GOT3 (cell line): Measurements from ENCODE around the gene PLBD2.

Source experiments
- DNase-seq: peaks from one replicate; lab custom pipeline; 2025; ENCODE audit warnings: mixed read lengths; lab: John Stamatoyannopoulos, UW

Gene PLBD2, protein sequence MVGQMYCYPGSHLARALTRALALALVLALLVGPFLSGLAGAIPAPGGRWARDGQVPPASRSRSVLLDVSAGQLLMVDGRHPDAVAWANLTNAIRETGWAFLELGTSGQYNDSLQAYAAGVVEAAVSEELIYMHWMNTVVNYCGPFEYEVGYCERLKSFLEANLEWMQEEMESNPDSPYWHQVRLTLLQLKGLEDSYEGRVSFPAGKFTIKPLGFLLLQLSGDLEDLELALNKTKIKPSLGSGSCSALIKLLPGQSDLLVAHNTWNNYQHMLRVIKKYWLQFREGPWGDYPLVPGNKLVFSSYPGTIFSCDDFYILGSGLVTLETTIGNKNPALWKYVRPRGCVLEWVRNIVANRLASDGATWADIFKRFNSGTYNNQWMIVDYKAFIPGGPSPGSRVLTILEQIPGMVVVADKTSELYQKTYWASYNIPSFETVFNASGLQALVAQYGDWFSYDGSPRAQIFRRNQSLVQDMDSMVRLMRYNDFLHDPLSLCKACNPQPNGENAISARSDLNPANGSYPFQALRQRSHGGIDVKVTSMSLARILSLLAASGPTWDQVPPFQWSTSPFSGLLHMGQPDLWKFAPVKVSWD

DNA sequence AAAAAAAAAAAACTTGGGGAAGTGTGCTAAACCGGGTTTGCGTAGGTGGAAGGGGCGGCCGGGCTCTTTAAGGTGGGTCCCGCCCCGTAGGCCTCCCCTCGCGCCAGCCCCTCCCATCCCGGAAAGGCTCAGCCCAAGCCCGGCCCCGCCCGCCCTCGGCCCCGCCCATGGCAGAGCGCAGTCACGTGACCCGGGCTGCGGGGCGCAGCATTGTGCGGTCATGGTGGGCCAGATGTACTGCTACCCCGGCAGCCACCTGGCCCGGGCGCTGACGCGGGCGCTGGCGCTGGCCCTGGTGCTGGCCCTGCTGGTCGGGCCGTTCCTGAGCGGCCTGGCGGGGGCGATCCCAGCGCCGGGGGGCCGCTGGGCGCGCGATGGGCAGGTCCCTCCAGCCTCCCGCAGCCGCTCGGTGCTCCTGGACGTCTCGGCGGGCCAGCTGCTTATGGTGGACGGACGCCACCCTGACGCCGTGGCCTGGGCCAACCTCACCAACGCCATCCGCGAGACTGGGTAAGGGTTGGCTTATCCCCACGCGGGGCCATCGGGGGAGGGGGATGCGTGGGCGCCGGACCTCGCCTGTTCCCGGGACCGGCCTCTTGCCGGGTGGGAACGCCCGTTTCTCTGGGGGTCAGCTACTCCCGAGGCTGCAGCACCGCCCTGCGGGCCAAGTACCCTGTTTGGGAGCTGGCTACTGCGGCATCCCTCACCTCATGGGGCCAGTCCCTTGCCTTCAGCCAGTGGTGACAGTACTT lies at the start of gene PLBD2:
Gene PLBD2, plus strand, starts transcription at position 207 of the 752 bp plus-strand sequence. Its CDS starts 14 bp downstream, at position 221.
- DNase-seq = peak; percentile 74

DNA sequence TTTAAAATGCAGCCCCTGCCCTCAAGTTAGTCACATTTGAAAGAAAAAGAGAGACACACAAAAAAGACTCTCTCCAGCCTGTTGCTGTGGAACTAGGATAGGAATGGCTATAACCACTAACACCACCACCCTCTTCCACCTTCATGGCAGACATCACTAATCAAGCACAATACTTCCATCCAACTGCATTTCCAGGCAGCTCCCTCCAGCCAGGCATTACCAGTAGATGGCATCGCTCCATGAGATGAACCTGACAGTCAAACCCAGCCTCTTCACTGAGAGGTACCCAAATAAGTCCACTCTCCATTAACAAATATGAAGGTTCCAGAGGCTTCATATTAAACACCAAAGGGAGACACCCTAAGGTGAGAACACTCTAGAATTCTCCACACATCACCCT lies 47.9 kb upstream of the PLBD2 start:
- DNase-seq = no peak

DNA sequence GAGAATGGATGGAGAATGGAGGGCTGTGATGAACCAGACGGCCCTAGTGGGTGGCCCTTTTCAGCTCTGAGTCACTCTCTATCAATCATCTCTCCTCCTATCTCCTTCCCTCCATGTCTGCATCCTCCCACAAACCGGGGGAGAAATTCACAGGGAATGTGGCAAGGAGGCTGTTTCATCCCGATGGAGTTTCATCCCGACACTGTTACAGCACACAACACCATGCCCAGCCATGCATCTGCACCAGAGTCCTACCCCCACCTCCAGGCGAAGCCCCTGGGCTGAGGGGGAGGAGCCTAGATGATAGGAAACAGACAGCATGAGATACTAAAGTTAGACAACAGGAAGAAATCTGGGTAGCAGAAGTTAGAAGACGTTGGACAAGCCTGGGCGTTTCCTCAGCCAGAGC lies 44.3 kb upstream of the PLBD2 start:
- no peak for DNase-seq

DNA sequence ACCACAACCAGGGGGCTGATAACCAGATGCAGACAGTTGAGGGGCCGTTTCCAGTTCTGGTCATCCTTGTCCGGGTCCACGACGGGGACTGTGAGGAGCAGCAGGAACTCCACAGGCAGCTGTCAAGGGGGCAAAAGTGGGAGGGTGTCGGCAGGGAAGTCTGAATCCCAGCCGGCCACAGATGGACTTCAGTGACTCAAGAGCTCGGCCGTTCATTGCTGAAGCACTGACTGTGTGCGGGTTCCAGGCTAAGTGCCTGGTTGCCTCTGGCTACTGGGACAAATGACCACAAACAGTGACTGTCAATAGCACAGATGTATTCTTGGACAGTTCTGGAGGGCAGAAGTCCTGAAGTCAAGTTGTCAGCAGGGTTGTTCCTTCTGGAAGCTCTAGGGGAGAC lies 43.0 kb upstream of the PLBD2 start:
- no peak for DNase-seq

DNA sequence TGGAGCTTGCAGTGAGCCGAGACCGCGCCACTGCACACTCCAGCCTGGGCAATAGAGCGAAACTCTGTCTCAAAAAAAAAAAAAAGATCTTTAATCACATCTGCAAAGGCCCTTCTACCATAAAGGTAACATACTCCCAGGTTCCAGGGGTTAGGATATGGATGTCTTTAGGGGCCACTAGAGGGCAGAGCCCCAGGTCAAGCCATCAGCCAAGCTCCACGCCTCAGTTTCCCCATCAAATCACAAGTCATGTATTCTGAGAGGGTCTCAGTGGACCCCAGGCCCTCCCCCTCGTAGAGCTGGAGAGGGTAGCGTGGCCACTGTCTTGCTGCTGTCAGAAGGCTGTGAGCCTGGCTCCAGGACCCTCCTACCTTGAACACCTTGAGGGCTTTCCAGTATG lies 42.2 kb upstream of the PLBD2 start:
- no peak for DNase-seq

DNA sequence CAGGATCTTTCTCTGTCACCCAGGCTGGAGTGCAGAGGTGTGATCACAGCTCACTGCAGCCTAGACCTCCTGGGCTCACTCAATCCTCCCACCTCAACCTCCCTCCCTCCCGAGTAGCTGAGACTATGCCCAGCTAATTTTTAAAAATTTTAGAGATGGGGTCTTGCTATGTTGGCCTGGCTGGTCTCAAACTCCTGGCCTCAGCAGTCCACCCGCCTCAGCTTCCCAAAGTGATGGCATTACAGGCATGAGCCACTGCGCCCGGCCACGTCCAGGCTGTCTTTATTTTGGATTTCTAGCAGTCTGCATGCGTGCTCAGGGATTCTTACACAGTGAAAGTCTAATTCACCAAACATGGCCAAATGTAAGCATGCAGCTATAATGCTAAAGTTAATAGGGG lies 41.3 kb upstream of the PLBD2 start:
- no peak for DNase-seq

DNA sequence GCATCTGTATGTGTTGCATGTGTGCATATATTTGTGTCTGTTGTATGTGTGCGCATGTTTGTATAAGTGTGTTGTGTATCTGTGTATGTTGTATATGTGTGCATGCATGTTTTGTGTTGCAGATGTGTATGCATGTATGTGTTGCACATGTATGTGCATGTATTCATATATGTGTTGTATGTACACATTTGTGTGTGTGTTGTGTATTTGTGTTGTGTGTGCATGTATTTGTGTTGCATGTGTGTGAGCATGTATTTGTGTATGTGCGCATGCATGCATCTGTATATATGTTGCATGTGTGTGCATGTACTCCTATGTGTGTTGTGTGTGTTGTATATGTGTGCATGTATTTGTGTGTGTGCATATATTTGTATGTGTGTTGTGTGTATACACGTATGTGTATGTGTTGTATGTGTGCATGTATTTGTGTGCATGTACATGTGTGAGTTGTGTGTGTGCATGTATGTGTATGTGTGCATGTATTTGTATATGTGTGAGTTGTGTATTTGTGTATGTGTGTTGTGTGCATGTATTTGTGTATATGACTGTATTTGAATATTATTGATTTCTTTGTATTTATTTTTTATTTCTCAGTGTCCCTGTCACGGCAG lies 40.2 kb upstream of the PLBD2 start:
- DNase-seq = no peak

DNA sequence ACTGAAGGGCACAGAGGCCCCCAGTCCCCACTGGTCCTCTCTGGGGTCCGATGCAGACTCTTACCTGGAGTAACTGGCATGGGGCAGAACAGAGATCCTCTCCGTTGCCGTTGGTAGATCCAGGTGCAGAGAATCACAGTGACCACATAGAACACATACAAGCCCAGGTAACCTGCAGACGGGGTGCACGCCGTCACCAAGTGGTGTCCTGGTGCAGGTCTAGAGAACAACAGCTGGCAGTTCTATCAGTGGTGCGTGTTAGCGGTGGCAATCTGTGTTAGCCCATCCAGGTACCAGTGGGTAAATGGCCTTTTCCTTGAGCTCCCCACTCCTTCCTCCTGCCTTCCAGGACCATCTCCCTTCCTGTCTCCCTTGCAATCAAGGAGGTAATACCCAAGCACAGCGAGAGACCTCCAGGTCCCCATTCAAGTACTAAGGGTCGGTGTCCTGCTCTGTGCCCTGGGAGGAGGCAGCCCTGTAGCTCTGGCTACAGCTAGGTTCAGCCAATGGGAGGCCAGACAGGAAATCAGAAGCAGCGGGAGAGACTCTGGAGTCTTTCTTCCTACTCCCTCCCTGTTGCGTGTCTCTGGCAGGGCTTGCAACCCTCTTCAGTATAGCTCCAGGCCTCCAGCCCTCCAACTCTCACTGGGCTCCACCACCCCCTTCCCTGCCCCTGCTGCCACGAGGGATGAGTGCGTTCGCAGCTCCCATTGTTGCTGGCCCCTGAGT lies 39.3 kb upstream of the PLBD2 start:
- no peak for DNase-seq

DNA sequence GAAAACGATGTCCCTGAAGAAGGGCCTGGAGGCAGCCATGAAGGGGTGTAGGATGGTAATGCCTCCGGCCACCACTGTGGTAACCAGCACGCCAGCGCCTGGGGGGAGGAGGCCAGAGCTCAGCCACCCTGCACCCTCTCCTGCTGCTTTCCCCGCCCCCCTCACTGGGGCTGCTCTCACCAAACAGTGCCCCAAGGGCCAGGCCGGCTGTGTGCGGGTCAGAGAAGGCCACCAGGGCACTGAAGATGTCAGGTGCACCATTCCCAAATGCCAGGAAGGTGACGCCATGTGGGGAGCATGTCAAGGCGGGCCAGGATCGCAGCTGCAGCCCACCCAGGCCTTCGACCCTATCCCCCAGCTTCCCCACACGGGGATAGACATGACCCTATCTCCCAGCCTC lies 38.0 kb upstream of the PLBD2 start:
- DNase-seq = no peak

DNA sequence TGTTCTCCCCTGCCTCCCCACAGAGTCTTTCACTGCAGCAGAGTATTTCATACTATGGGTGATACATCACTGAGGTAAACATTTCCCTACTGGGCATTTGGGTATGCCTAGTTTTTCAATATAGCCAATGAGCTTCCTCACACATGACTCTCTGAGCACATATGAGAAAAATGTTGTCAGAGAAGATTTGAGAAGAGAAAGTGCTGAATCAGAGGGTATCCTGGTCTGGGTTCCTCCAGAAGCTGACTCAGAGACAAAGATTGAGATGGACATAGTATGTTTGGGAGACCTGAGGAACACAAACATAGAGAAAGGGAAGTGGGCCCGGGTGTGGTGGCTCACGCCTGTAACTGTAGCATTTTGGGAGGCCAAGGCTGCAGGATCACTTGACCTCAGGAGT lies 36.0 kb upstream of the PLBD2 start:
- no peak for DNase-seq

DNA sequence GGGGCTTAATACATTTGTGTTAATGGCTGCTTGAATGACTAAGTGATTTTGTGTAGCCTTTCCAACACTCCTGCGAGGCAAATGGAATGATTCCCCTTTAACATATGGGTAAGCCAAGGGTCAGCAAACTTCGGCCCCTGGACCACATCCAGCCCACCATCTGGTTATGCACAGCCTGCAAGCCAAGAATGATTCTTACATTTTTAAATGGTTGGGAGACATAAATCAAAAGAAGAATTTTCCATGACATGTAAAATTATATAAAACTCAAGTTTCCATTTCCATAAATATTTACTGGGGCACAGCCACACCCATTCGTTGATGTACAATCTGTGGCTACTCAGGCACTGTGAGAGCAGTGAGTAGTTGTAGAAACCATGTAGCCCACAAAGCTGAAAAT lies 32.5 kb upstream of the PLBD2 start:
- no peak for DNase-seq

DNA sequence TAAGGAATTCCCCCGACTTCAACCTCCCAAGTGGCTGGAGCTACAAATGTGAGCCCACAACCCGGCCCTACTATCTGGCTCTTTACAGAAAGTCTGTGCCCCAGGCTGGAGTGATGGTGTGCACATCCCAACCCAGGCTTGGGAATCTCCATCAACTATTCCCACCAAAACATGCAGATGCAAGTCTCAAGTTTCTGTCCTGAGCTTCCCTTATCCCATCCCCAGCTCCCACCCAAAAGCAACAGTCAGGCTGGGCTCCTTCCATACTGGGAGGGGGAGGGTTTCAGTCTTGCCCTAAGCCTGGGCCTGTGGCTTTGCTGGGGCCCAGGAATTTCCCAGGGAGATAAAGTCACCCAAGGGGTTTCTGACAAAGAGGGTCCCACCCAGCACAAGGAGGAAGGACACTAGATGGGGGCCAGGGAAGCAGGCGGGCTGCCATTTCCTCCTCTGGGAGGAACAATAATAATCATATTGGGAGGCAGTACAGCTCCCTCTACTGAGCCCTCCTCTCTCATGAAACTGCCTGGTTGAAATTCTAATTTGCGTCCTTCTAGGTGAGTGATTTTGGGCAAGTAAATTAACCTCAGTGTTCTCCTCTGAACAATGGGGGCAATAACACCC lies 31.5 kb upstream of the PLBD2 start:
- DNase-seq = no peak

DNA sequence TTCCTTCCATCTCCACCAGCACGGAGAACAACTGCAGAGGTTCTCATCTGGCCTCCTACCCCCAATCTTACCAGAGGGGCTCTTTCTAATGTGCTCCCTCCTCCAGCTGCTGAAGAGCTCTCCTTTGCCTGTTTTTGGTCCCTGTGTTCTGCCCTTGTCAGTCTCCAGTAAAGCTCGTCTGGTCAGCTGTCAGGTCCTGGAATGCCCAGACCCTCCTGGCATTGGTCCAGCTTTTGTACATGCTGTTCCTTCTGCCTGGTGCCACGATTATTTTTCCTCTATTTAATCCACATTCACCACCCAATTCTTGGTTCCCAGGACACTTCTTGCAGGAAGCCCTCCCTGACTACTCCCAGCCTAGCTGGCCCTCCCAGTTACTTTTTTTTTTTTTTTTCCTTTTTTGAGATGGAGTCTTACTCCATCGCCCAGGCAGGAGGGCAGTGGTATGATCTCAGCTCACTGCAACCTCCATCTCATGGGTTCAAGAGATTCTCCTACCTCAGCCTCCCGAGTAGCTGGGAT lies 30.0 kb upstream of the PLBD2 start:
- no peak for DNase-seq

DNA sequence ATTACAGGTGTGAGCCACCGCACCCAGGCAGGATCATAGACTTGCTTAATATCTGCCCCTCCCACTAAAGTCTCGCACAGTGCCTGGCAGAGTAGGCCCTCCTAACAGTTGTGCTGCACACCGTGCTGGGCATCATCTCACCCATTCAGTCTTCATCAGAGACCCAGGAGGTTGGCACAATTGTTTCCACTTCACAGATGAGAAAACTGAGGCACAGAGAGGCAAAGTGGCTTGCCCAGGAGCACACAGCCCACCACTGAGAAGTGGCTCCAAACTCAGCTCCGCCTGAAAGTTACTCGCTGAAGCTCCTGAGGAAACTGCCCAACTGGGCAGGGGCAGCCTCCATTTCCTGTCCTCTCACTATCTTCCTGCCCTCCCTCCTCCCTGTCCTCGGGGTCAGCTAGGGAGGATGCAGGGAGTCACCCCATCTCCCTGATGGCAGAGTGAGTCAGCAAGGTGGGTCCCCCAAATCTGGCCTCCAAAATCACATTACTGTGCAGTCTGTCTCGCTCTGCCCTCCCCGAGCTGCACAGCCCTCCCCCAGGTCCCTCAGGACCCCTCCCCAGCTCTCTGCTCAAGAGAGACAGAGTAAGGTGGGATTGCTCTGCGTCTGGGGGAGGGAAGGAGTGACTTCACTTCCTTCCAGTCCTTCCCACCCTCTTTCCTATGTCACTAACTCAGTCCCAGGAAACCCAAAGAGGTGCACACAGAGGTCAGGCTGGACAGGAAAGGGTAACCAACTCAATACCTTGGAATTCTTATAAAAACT lies 29.2 kb upstream of the PLBD2 start:
- DNase-seq = no peak

DNA sequence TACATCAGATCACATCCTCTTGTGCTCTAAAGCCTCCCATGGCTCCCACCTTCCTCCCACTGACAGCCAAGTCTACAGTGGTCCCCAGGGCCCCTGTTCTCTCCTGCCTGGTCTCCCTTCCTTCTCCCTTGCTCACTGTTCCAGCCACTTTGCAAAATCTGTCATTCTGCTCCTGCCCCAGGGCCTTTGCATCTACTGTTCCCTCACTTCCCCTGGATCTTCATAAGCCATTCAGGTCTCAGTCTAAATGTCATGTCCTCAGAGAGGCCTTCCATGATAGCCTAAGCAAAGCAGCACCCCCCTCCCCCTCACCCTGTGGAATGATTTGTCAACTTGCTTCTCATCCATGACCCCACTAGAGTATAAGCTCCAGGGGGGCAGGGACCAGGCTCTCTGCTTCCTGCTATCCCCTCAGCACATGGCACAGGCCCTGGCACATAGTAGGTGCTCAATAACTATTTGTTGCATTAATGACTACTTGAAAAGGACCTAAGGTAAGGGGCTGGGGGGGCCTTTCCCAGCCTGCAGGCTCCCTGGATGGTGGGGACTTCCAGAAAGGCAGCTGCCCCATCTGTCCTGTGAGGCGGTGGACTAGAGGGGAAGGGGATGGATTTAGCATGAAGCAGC lies 28.5 kb upstream of the PLBD2 start:
- DNase-seq = no peak

DNA sequence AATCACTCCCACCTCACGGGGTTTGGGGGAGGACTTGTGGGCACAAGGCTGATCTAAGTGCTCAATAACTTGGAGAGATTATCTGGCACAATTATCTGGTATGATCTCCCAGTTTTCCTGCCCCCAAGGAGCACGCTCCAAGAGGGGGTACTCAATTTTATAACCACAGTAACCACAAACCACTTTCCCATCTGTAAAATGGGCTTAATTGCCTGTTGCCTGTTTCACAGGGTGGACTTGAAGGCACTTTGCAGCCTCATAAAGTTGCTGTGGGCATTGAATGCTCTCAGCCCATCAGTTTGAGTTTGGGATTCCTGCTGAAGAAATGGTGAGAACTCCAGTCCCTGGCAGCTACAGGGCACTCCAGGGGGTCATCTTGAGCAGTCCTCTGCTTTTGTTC lies 27.9 kb upstream of the PLBD2 start:
- DNase-seq = no peak

DNA sequence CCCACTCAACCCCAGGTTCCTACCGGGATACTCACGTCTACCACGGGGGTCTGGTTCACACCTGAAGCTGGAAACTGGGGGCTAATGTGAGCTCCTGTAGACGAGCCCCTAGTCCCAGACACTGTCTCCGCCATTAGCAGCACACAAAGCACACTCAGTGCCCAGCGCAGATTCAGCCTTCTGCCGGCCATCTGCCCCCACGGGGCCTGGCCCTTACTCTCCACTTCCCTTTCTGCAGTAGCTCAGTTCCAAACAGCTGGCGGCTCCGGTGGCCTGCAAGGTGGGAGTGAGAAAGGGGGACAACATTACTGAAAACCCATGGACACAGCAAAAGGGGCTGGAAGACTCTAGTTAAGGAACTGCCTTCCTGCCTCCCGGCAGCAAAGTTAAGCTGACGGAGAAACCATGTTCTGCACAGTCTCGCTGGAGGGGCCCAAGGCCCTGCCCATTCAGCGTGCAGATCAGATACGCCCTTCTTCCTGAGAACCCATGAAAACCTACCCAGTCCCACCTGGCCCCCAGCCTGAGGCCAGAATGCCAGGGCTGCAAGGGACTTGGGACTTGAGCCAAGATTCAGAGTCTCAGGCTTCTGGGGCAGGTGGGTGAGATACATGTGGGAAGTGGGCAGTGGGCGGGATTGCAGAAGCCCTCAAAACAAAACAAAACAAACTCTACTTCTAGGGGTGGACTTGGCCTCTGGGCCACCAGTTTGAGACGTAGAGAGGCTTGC lies 25.5 kb upstream of the PLBD2 start:
- DNase-seq = no peak

DNA sequence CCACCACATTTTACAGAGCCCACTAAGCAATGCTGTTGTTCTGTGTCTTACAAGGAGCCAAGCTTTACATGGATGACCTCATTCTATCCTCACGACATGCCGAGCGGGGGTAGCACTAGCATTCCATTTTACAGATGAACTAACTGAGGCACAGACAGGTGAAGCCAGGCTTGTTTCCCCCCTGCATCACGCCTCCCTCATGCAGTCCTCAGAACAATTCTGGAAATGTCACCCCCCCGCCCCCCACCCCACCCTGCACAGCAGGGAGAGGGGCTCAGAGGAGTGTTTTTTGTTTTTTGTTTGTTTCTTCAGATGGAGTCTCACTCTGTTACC lies 25.0 kb upstream of the PLBD2 start:
- DNase-seq = no peak
